Left hindlimb (tissue), 1 donor: ENCODE data around the gene HSPG2.
"Not testable (repeated sequence)": the region's sequence is repeated elsewhere in the genome, so short reads cannot be mapped to it uniquely, and the experiment has no call there.

Experiments
- DNase-seq: peaks from one replicate; pipeline ENCODE4 v3.0.0-alpha.2; 2018

The HSPG2 gene

DNA sequence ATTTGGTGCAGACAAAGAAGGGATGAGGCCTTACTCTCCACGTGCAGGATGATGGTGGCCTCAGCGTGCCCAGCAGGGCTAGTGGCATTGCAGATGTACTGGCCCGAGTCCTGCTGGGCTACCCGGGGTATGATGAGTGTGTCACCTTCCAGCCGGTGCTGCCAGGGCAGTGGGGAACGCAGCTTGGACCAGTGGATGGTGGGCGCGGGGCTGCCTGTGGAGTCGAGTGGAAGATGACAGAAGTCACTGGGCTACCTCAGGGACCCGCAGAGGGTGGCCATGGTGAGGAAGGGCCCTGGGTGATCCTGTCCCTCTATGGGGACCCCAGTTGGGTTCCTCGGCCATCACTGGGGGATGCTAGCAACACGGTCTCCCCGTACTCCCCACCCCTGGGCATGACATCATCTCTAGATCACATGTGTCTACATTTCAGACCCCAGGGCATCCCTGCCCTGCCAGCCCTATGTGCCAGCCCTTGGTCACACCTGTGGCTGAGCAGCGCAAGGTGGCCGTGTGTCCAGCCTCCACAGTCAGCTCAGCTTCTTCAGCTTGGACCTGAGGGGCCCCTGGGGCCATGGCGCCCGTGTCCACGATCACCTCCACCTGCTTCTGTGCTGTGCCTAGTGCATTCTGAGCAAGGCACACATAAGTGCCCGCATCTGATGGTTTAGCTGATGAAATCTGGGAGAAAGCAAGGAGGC, 97.6 kb downstream of the HSPG2 start:
- DNase-seq = no peak

DNA sequence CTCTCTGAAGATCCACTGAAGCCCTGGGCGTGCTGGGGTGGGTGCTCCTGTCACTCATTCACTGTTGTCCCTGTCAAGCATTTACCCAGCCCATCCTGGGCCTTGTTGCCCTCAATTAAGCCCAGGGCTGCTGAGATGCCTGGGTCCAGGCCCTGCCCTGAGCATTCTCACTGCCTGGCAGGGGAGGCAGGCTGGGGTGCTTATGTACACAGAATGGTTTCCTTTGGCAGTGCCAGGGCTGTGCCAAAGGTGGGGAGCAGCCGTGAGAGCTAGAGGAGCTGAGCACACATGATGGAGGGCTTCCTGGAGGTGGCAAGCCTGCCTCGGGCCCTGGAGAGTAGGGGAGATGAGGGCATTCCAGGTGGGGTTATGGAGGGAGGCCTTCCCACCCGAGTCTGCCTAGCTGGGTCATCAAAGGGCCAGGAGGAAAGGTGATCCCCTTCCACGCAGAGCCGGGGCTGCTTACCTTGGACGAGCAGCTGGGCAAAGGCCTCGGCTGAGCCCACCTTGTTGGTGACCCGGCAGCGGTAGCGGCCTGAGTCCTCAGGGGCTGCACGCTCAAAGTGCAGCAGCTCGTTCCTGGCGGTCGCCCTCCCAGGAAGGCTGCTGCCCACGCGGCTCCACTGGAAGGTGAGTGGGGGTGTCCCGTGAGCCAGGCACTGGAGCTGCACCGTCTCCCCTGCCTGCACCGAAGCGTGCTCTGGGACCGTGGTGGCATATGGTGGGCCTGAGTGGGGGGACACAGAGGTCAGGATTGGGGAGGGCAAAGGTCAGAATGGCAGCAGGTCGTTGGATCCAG, 98.6 kb downstream of the HSPG2 start:
- no peak for DNase-seq

DNA sequence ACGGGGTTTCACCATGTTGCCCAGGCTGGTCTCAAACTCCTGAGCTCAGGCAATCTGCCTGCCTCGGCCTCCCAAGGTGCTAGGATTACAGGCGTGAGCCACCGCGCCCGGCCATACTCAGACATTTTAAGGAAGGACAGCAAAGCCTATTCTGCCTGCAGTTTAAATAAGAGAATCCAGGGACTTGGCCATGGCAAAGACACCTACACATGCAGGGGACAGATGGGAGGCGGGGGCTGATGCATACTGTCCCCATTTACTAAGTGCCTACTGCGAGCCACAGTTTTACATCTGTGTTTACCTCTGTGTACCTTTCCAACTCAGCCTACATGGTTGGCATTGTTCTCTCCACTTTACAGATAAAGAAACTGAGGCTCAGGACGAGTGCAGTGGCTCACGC, 99.6 kb downstream of the HSPG2 start:
- no peak for DNase-seq

DNA sequence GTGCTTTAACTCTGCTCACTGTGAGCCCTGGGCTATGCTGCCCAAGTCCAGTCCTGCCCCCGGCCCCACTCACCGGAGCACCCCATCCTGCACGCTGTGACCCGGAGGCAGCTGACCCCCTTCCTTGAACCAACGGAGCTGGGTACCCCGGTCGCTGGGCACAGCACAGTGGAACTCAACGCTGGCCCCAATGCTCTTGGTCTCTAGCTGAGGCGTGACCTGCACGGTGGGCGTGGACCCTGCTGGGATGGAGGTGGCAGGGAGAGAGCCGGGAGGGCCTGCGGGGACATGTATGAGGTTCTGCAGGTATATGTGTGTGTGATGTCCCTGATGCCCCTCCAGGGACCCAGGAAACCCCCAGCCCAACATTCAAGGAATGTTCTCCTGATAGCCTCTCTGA, 100.4 kb downstream of the HSPG2 start:
- no peak for DNase-seq

DNA sequence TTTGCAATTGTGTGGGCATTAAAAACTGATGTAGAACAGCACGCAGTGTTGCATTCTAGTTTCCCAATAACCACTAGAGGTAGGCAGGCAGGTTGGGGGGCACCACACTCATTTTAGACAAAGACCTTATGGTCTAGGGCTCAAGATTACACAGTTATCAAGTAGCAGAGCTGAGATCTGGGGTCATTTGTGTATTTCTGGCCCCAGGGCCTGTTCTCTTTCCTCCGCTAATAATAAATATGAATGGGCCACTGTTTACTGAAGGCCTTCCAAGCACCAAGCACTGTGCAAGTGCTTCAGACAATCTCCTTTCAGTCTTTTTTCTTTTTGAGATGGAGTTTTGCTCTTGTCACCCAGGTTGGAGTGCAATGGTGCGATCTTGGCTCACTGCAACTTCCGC, 101.1 kb downstream of the HSPG2 start:
- DNase-seq = no peak

DNA sequence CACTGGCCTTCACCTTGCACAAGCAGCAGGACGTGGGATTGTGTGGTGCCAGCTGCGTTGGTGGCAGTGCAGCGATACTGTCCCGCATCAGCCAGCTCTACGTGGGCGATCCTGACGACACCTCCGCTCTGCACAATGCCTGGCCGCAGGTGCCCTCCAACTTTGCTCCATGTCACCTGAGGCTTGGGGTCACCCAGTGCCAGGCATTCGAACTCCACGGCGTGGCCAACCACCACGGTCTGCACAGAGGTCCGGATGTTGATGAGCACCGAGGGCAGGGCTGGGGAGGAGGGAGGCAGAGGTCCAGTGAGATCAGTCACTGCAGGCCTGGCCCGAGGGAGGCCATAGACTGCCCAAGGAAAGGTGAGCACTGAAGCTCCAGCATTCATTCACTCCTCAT, 102.4 kb downstream of the HSPG2 start:
- DNase-seq = no peak

DNA sequence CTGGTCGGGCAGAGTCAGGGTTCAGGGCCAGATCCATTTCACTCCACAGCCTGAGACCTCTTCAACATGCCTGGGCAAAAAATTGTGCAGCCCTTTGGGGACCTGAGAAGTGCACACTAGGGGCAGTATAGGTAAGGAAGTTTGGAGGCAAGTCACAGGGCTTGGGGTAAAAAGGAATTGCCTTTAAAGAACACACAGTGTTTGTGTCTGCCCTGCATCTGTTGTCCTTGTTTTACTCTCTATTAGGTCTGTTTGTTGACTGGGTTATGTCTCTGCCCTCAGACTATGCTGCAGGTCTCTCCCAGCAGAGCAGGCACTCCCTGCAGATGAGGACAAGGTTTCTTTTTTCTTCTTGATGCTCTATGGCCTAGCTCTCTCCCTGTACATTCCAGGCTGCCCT, 103.0 kb downstream of the HSPG2 start:
- DNase-seq = no peak

DNA sequence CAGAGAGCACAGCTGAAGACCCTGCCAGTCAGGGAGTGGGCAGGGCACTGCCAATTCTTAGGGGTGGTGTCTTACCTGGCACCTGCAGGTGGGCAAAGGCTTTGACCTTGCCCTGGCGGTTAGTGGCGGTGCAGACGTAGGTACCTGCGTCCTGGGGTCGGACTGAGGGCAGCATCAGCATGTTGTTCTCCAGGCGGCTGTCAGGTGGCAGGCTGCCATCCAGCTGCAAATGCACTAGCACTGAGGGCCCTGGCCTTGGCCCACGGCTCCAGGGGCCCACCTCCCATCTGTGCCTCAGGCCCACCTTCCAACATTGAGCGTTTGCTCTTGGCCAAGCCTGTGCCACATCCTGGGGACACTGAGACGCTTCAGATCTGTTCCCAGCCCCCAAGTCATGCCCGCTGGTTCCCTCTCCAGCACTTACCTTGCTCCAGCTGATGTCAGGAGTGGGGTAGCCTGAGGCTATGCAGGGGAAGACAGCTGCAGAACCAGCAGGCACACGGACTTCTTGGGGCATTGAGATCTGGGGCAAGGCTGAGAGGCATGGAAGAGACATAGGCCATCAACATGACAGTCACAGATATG, 103.6 kb downstream of the HSPG2 start:
- no peak for DNase-seq

DNA sequence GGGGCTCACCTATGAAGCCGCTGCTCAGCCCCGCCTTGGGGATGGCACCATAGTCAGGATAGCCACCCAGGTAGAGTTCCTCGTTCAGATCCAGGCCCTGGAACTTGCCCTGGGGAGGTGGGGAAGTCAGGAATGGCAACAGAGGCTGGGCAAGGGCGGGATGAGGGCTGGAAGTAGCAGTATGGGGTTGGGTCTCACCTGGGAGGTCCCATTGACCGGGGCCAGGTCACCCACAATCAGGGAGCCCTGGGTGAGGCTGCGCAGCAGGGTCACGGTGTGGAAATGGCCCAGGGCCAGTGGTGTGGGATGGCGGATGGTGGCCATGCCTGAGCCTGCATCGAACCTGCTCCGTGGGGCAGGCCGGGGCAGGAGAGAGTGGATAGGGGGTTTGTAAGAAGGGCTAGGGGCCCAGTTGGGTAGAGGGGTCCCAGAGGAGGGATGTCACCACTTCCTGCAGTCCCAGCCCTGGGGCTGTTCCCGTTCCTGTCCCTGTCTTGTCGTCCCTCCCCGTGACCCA, 105.6 kb downstream of the HSPG2 start:
- DNase-seq = no peak

DNA sequence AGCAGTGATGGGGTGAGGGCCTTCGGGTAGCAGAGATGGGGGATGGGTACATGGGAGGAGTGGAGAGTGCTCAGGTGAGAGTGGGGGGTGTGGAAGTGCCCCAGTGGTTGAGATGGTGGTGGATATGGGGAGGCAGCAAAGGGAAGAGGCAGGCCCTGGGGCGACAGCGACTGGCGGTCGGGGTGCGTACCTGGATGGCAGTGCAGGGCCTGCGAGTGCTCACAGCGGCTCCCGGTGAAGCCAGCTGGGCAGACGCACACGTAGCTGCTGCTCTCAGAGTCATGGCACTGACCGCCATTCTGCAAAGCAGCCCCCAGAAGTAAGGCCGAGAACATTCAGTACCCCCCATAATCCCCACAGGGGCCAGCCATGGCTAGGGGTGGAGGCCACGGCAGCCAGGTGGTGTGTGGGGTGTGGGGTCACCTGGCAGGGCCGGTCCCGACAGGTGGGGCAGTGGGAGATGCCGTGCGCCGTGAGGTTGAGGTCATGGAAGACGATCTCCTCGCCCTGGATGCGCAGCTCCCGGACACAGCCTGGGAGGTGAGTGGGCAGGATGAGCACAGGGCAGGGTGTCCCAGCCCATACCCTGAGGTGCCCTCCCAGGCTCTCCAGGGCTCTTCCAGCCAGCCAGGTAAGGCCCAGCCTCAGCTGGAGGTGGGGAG, 106.2 kb downstream of the HSPG2 start:
- DNase-seq = no peak

DNA sequence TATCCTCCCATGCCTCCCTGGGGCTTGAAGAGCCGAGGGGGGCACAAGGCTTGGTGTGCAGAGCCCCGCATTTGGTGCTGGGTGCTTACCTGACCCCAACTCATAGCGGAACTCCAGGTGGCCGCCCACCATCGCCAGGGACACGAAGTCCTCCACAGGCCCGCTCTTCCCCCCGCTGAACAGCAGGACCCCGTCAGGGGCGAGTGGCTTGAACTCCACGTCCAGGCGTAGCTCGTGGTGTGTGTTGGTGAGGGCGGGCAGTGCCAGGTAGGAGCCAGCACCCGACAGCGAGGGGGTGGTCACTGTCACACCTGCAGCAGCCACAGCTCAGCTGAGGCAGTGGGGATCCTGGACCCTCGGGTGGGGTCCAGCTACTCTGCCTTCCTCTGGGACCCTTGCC, 107.8 kb downstream of the HSPG2 start:
- DNase-seq = peak; percentile 23

DNA sequence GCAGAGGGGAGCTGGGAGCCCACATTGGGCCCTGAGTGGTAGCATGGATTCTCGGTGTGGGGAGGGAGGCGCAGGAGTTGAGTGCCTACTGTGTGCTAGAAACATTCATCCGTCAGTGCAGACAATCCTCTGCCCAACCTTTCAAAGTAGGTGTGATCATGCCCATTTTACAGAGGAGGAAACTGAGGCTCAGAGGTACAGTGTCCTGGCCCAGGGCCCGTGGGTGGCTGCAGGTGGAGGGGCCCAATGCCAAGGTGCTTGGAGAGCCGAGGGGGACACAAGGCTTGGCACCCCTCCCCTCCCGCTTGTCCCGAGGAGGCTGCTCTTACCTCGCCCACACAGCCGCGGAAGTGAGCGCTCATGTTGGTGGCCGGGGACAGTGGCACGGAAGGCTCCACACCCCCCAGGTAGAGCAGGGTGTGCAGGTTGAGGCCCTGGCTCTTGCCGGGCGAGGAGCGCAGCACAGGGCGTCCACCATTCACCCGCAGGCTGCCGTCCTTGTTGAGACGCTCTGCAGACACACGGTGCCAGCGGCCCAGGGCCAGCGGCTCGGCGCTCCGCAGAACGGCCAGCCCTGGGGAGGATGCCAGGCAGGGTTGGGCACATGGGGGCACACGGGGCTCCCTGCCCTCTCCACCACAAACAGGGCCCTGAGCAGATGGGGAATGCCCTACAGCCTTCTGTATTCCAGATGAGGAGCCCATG, 108.5 kb downstream of the HSPG2 start:
- peak; percentile 29 for DNase-seq

DNA sequence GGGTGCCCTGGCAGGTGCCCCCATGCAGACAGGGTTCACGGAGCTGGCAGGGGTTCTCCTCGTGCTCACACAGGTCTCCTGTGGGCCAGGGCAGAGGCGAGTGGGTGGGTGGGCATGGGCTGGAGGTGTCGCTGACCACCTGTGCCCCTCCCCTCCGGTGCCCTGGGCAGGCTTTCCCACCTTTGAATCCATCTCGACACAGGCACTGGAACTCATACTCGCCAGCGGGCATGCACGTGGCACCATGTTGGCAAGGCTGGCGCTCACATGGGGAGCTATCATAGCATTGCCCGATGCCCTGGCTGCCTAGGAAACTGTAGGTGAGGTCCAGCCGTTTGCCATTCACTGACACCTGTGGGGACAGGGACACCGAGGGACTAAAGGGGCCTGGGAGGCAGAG, 109.0 kb downstream of the HSPG2 start:
- DNase-seq = peak; percentile 26

DNA sequence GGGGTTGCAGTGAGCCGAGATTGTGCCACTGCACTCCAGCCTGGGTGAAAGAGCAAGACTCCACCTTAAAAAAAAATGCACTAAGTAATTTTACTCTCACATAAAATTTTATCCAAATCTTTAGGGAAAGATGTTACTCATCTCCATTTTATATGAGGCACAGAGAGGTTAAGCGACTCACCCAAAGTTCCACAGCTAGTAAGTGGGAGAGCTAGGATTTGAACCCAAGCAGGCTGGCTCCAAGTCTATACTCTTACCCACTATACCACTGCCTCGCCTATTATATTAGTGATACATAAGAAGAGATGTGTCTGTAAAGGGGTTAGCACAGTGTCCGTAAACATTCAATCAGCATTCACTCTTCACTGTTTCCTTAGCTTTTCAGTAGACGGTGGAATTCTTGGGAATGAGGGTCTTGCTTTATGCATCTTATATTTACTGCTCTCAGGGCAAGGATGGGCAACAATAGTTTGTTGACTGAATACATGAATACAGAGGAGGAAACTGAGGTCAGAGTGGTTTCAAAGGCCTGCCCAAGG, 109.9 kb downstream of the HSPG2 start:
- peak; percentile 16 for DNase-seq

DNA sequence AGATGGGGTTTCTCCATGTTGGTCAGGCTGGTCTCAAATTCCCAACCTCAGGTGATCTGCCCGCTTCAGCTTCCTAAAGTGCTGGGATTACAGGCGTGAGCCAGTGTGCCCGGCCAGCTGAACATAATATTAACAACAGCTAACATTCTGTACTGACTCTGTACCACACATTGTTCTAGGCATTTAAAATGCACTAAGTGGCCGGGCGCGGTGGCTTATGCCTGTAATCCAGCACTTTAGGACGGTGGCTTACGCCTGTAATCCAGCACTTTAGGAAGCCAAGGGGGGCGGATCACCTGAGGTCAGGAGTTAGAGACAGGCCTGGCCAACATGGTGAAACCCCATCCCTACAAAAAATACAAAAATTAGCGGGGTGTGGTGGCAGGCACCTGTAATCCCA, 110.4 kb downstream of the HSPG2 start:
- DNase-seq = not testable (repeated sequence)

DNA sequence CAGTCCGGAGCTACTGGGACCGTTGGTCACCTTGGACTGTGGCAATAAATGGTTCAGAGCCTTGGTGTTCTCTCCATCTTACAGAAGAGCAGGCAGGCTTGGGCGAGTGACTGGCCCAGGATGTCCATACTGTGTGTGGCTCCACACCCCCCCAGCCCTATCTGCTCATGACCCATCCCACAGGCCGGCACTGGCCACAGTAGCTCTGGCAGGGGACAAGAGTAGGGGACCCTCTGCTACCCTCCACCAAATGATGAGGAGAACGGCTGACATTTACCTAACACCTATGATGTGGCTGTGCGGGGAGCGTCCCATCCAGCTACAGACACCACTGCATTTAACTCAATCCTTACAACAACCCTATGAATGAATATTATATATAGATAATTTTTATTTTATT, 111.7 kb downstream of the HSPG2 start:
- no peak for DNase-seq

DNA sequence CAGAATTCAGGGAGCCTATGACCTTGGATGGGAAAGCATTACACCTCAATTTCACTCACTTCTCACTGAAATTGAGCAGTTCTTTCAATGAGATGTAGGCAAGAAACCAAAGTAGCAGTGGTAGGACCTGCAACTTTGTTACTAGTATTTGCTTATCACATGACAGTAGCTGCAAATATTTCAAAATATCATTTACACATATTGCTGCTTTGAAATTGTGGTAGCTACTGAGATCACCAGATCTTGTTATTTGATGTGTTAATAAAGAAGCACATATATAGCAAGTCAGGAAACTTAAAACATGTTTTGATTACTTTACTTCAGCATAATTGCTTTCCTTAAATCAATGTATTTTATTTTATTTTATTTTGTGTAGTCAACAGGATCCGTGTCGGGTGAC, 112.2 kb downstream of the HSPG2 start:
- DNase-seq = no peak

DNA sequence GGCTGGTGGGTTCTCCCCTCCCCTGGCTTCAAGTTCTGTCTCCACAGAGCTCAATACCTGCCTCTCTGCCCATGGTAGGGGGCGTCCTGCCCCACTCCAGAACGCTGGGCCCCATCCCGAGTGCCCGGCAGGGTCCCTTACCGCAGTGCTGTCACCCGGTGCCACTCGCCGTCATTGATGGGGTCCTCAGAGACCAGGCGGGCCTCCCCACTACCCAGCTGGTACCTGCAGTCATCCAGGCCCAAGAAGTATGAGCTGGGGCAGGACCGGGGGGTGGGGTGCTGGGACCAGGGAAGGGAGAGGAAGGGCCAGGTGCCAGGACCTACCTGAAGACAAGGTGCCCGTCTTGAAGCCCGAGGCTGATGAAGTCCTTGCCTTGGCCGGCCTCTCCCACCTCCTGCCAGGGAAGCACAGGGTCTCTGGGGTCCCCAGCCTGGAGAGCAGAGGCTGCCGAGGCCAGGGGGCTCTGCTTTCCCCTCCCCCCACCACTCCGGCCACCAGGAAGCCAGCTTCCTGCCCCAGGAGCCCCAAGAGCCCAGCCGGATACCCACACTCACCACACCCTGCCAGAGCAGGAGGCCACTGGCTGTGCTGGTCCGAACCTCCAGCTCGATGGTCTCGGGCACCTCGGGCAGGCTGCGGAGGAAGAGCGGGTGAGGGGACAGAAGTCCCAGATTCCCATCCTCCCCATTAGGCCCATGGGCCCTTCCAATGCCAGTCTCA, 113.0 kb downstream of the HSPG2 start:
- peak; percentile 44 for DNase-seq

DNA sequence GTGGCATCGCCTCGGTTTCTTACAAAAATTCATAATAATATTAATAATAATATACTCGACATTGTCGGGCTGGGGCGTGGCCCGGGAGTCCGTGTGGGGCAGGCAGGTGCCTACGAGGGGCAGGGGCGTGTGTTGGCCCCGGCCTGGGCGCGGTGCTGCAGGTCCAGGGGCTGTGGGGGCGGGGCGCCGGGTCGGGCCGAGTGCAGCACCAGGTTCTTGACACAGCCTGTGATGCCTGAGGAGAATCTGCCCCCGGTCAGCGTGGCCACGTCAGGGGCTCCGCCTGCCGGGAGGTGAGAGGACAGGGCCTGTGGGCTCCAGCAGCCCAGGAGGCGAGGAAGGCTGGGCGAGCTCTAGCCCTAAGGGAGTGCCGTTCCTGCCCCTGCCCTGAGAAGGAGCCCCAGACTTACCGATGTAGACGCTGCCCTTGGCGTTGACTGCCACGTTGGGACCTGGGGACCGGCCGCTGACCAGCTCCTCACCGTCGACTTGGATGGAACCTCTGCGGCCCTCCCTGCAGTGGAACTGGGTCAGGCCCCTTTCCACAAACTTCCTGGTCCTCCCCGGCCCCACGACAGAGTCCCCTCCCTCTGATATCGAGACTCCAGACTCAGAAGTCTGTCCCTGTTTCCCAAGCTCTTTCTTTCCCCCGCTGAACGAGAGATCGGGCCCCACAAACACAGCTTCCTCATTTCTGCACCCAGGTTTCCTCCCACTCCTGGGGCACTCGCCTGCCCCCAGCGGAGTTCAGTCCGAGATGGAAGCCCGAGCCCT, 113.7 kb downstream of the HSPG2 start:
- peak; percentile 26 for DNase-seq

DNA sequence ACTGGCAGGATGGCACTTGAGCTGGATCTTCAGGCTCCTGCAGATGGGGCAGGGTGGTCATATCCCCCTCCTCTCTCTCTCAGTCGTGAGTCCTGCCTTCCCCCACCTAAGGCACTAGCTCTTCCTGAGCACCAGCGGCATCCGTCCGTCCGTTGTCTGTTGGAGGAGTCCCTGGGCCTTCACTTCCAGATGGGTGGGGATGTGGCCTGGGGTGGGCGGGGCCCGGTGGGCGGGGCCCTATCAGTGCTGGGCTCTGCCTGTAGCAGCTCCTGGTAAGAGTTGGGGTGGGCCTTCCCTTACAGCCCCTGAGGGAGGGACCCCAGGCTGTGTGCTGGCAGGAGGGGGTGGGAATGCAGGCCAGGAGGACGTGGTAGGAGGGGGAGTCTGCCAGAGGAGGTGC, 114.8 kb downstream of the HSPG2 start:
- DNase-seq = no peak
